GM21786 (cell line): ENCODE measurements around the gene CACNA1D.

Experiments
- ATAC-seq: cut with Tn5 transposase; IDR thresholded peaks from one replicate; pipeline ENCODE4 v1.9.1; 2021; ENCODE audit not compliant: unreplicated experiment

Gene CACNA1D

GRCh38 chr3:53775834-53776251, 281.4 kb downstream of the CACNA1D start:
- ATAC-seq, result no peak

DNA sequence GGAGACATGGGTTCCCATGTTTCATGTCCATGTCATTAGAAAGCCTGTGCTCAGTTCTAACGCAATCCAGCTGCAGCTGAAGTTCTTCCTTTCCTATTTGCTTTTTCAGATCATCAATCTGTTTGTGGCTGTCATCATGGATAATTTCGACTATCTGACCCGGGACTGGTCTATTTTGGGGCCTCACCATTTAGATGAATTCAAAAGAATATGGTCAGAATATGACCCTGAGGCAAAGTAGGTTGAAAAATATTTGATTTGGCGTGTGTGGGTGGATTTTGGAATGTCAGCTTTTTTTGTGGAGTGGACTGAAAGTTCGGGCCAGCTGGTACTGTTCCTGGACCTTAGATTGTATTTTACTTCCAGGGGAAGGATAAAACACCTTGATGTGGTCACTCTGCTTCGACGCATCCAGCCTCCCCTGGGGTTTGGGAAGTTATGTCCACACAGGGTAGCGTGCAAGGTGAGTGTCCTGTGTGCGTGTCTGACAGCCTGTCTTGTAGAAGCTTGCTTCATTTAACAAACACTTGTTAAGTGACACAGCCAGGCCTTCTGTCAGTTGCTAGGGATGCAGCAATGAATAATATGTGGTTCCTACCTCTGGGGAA, 282.2 kb downstream of the CACNA1D start:
- no peak for ATAC-seq

GRCh38 chr3:53777468-53777867, 283.1 kb downstream of the CACNA1D start:
- ATAC-seq, result no peak

DNA sequence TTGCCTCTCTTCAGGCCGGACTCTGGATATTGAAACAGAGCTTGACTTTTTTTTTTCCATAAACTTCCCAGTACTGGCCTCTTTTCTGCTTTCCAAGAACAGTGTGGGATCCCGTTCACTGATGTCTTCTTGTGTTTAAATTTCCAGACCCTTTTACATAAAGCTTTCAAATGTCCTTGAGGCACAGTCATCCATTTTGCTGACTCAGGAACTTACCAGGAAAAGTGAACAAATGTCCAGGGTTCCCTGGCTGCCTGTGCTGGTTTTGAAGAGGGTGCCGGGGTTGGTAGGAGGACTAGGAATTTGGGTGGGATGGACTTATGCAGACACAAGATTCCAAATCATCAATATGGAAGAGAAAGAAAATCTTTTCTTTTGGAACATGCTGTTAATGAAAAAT, 283.7 kb downstream of the CACNA1D start:
- ATAC-seq, result no peak

GRCh38 chr3:53780171-53780570, 285.8 kb downstream of the CACNA1D start:
- no peak for ATAC-seq

GRCh38 chr3:53780806-53781205, 286.4 kb downstream of the CACNA1D start:
- no peak for ATAC-seq

DNA sequence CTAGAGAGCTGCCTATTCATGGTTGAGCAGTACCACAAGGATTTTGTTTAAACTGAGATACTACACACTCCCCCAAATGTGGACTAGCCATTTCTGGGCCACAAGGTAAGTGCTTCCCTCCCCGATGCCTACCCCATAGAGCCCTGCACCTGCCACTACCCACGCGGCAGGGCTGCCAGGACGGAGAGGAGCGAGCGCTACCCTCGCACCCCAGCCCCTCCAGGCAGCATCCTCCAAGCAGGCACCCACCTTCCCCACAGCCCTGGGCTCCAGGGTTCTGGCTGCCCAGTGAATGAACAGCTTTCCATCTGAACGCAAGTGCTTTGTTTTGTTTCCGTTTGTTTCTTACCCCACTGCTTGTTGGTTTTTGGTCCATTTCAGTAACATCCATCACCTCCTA, 292.6 kb downstream of the CACNA1D start:
- no peak for ATAC-seq

DNA sequence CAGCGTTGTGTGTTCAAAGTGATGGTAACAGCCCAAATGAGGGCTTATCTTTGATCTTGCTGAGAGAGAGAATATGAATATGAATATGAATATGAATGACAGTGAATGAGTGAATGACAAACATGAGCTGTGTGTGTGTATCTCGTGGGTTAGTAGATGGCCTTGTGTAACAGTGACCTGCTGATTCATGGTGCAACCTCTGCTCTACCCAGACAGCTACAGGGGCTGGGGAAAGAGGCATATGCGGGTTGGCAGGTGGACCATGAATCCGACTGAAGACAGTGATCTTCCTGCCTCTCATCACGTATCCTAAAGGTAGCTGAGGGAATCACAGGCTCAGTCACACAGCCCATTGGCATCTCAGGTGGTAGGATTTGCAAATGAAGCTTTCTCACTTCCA, 293.6 kb downstream of the CACNA1D start:
- no peak for ATAC-seq

DNA sequence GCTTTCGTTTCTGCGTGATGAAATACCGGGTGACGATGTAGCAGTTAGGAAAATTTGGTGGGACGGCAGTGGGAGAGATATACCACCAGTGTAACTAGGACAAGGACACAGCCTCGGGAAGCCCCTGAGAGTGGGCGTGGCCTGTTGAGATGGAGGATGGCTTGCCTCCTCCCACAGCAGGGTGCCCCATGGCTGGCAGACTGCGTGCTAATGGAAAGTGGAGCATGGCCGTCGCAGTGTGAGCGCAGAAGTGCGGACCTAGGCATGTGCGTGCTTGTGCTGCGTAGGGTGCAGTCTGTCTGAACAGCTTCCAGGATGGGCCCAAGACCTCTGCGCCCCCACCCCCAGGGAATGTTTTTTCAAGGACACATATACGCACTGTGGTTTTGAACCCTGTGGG, 295.0 kb downstream of the CACNA1D start:
- no peak for ATAC-seq

- no peak for ATAC-seq
These were observed 296.1 kb downstream of the CACNA1D start for GRCh38 chr3:53790470-53790869.

DNA sequence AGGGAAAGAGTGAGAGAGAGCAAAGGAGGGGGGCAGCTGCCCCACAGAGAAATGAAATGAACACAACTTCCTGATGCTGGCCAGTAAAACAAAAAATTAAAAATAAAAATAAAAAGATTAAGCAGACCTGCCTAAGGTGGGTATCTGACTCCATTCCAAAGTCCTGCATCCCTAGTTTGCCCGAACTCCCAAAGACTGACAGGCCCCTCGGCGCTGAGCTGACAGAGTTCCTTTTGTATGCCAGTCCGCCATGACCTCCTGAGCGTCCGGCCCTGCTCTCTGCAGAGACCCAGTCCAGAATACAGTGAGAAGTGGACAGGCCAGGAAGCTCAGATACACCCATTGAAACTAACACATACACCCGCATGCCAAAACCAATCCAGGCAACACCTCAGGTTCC, 296.9 kb downstream of the CACNA1D start:
- no peak for ATAC-seq

DNA sequence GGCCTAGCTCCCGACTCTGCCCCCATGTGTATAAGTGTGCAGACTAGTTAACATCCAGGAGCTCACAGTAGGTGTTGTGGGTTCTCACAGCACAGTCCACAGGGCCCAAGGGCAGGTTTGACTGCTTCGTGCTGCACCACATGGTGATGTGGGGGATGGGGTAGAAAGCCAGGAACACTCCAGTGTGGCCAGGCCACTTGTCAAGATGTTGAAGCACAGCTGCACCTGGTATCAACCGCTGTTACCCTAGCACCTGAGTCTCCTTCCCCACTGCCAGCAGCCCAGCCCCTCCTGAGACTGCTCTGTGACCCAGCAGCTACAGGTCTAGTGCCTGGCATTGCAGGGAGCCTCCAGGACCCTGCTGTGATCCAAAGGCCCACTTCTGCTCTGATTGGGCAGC, 298.5 kb downstream of the CACNA1D start:
- ATAC-seq, result no peak

DNA sequence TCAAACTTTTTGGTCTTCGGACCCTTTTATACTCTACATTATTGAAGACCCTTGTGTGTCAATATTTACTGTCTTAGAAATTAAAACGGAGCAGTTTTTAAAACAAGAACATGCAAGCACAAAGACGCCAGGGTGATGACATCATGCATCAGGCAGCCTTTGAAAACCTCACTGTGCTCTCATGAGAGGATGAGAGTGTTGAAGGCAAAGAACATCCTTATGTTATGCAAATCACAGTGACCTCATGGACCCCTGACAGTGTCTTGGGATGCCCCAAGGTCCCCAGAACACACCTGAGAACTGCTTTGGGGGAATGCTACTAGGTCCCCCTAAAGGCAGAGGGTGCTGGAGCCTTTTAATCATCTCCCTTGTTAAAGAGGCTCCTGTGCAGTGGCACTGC, 300.2 kb downstream of the CACNA1D start:
- no peak for ATAC-seq

GRCh38 chr3:53795176-53795575, 300.8 kb downstream of the CACNA1D start:
- no peak for ATAC-seq

- no peak for ATAC-seq
These were observed 301.6 kb downstream of the CACNA1D start for GRCh38 chr3:53795789-53796560.

GRCh38 chr3:53798144-53798543, 303.7 kb downstream of the CACNA1D start:
- ATAC-seq, result no peak

GRCh38 chr3:53799338-53799865, 305.0 kb downstream of the CACNA1D start:
- no peak for ATAC-seq

DNA sequence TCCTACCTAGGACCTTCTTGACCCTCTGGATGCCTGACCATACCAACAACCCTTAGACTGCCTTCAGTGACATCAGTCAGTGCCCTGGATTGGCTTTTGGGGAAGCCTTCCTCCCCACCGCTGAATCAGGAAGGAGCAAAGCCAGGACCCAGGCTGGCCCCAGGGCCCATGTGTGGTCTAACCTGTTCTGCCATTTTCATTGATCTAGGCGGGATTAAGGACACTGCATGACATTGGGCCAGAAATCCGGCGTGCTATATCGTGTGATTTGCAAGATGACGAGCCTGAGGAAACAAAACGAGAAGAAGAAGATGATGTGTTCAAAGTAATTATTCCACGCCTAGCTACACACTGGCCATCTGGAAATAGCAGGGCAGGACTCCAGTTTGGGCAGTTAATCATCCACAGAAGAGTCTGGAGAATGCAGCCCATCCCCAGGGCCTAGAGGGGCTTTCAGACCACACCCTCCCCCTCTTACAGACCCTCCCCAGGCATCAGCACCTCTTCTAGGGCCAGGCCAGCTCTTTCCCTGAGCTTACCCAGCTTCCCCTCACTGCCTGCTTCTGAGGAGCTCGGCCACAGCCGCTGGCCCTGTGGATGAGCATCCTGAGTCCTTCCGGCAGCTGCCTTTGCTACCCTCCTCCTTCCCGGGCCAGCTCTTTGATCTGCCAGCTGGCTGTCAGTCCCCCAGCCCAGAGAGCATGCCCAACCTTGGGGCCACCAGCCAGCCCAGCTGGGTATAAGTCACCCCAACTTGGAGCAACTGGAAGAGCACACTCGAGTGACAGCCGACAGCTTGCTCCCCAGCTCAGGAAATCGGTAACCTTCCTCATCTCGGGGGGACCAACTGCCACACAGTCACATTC, 305.9 kb downstream of the CACNA1D start:
- ATAC-seq, result no peak

DNA sequence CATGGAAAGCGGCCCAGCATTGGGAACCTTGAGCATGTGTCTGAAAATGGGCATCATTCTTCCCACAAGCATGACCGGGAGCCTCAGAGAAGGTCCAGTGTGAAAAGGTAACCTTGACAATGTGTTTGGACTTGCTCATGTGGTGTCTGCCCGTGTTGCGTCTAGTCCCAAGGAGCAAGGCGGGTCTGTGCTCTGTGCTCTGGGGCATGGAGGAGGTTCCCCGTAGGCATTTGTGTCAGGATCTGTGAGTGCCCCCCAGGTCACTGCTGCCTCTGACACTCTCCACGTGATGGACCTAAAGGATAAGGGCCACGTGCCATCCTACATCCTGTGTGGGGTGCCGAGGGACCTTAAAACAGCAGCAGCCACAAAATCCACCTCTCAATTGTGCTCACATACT, 306.9 kb downstream of the CACNA1D start:
- ATAC-seq, result no peak

DNA sequence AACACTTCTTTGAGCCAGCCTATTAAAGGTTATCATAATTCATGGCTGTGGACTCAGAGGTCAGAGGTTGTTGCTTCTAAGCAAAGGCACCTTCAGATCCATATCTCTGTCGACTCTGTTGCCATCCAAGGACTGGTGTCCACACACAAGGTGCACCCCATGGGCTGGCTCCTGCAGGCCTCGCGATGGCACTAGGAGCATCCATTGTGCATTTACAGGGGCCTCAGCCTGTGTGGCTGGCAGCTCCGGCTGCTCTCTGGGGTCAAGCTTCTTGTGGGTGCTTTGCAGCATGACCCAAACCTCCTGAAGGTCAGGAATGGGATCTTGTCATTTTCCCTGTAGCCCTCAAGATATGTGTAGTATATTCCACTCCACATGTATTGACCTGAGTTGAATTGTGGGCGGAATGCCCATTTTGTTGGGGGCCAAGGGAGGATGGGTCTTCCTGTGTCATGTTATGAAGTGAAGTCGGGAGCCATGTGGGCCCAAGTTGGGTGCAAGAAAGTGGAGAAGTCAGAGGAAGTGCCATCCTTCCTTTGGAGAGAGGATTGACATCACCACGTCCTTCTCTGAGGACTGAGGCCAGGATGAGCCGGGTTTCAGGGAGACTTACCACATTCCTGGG, 308.0 kb downstream of the CACNA1D start:
- no peak for ATAC-seq
